NCI-H187 treated with DMSO at 0.1 percent for 48 hours (cell line): Measurements from ENCODE around the gene TREM2.
"Not testable (repeated sequence)": the region's sequence is repeated elsewhere in the genome, so short reads cannot be mapped to it uniquely, and the experiment has no call there.

ENCODE experiments used
- DNase-seq: peaks from one replicate; lab custom pipeline; 2025; lab: John Stamatoyannopoulos, UW

Gene TREM2

GRCh38 chr6:41162687-41163418, at the start of gene TREM2:
TSS of gene TREM2 (minus strand) at chr6:41163116. CDS start at chr6:41163082, 34 bp downstream.
- DNase-seq: no peak

- no peak for DNase-seq
These were observed 46.8 kb upstream of the TREM2 start for GRCh38 chr6:41209547-41210320.

GRCh38 chr6:41208439-41209106, 45.7 kb upstream of the TREM2 start:
- DNase-seq: no peak

GRCh38 chr6:41204156-41204555, 41.2 kb upstream of the TREM2 start:
- DNase-seq: no peak

- no peak for DNase-seq
These were observed 38.9 kb upstream of the TREM2 start for GRCh38 chr6:41201764-41202173.

- DNase-seq: no peak
These were observed 38.2 kb upstream of the TREM2 start, which contains the start of gene TREML2 for GRCh38 chr6:41200901-41201763. TSS of gene TREML2 (minus strand) at chr6:41201149. CDS start at chr6:41201008, 141 bp downstream.

GRCh38 chr6:41200296-41200900, 37.5 kb upstream of the TREM2 start:
- no peak for DNase-seq

- DNase-seq: no peak
These were observed 36.8 kb upstream of the TREM2 start for GRCh38 chr6:41199552-41200246.

GRCh38 chr6:41197234-41197633, 34.3 kb upstream of the TREM2 start:
- DNase-seq: no peak

- no peak for DNase-seq
These were observed 31.5 kb upstream of the TREM2 start for GRCh38 chr6:41194386-41194785.

GRCh38 chr6:41193884-41194283, 31.0 kb upstream of the TREM2 start:
- DNase-seq: no peak

- no peak for DNase-seq
These were observed 30.3 kb upstream of the TREM2 start for GRCh38 chr6:41193171-41193734.

- no peak for DNase-seq
These were observed 28.7 kb upstream of the TREM2 start for GRCh38 chr6:41191569-41191968.

- DNase-seq: no peak
These were observed 27.9 kb upstream of the TREM2 start for GRCh38 chr6:41190791-41191190.

- no peak for DNase-seq
These were observed 27.1 kb upstream of the TREM2 start for GRCh38 chr6:41189967-41190366.

GRCh38 chr6:41189046-41189445, 26.1 kb upstream of the TREM2 start:
- not testable (repeated sequence) for DNase-seq

- DNase-seq: no peak
These were observed 25.3 kb upstream of the TREM2 start for GRCh38 chr6:41187924-41188886.

- no peak for DNase-seq
These were observed 23.2 kb upstream of the TREM2 start for GRCh38 chr6:41186031-41186562.

GRCh38 chr6:41184761-41185160, 21.8 kb upstream of the TREM2 start:
- DNase-seq: no peak
